Skeletal muscle cell (primary cell): ENCODE measurements around the gene RUSC2.
"Not testable (repeated sequence)": the region's sequence is repeated elsewhere in the genome, so short reads cannot be mapped to it uniquely, and the experiment has no call there.

Experiments used
- DNase-seq: peaks from one replicate; pipeline ENCODE4 v3.0.0-alpha.2; 2010; ENCODE audit warnings: low read depth
- H3K4me3 ChIP-seq: 2 replicates; pipeline ENCODE4 v1.5.1; 2011; ENCODE audit warnings: low read depth, mild to moderate bottlenecking, control low read depth, low read length, moderate library complexity

Gene RUSC2, protein sequence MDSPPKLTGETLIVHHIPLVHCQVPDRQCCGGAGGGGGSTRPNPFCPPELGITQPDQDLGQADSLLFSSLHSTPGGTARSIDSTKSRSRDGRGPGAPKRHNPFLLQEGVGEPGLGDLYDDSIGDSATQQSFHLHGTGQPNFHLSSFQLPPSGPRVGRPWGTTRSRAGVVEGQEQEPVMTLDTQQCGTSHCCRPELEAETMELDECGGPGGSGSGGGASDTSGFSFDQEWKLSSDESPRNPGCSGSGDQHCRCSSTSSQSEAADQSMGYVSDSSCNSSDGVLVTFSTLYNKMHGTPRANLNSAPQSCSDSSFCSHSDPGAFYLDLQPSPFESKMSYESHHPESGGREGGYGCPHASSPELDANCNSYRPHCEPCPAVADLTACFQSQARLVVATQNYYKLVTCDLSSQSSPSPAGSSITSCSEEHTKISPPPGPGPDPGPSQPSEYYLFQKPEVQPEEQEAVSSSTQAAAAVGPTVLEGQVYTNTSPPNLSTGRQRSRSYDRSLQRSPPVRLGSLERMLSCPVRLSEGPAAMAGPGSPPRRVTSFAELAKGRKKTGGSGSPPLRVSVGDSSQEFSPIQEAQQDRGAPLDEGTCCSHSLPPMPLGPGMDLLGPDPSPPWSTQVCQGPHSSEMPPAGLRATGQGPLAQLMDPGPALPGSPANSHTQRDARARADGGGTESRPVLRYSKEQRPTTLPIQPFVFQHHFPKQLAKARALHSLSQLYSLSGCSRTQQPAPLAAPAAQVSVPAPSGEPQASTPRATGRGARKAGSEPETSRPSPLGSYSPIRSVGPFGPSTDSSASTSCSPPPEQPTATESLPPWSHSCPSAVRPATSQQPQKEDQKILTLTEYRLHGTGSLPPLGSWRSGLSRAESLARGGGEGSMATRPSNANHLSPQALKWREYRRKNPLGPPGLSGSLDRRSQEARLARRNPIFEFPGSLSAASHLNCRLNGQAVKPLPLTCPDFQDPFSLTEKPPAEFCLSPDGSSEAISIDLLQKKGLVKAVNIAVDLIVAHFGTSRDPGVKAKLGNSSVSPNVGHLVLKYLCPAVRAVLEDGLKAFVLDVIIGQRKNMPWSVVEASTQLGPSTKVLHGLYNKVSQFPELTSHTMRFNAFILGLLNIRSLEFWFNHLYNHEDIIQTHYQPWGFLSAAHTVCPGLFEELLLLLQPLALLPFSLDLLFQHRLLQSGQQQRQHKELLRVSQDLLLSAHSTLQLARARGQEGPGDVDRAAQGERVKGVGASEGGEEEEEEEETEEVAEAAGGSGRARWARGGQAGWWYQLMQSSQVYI (N-terminal part only)

DNA sequence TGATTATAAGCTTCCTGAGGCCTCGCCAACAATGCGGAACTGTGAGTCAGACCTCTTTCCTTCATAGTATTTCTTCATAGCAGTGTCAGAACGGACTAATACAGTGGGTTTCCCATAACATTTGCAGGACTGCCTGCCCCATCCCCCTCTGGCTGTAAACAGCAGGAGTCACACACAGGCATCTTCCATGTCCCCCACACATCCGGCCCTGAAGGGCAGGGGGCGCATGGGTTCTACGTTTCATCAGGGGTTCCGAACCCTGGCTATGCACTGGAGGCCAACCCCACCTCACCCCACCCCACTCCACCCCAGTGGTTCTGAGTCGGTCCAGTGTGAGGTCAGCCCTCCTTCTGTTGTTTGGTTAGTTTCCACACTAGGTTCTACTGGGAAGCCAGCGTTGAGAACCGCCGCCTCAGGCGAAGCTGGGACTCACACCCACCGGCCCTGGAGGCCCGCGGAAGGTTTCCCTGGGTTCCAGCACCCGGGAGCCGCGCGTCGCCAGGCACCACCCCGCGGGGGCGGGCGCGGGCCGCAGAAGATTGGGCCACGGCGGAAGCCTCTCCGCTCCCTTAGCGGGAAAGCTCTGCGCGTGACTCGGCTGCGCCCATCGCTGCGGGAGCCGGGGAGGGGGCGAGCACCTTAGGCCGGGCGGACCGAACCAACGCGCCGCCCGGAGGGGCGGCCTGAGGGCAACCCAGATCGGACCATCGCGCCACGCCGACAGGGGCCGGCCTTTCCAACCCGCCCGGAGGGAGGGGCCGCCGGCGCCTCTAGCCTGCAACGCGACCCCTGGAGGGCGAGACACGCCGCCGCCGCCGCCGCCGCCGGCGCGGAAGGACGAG is at the start of gene RUSC2:
Gene RUSC2, plus strand, starts transcription at position 799 of the 842 bp plus-strand sequence. CDS start 56,411 bp downstream, outside the sequence.
- peak within 1 kb of the TSS; percentile 88 for H3K4me3 ChIP-seq
- peak; percentile 78 for DNase-seq

DNA sequence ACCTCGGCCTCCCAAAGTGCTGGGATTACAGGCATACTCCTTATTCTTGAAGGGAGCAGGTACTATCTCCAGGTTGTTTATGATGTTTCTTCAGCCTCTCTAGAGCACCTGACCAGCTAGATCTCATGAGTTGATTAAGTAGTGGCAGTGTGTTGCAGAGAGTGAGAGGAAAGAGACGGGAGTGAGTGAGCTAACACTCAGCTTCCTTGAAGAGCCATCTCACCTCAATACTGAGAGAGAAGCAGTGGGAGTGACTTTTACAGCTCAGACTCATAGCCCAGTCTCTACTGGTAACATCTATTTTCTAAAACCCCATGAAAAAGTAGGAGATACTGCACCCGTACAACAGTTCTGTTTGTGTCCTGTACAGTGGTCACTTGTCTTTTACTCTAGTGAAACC is 43.9 kb upstream of the RUSC2 start:
- DNase-seq, result no peak
- H3K4me3 ChIP-seq, result no peak overlapping the region

DNA sequence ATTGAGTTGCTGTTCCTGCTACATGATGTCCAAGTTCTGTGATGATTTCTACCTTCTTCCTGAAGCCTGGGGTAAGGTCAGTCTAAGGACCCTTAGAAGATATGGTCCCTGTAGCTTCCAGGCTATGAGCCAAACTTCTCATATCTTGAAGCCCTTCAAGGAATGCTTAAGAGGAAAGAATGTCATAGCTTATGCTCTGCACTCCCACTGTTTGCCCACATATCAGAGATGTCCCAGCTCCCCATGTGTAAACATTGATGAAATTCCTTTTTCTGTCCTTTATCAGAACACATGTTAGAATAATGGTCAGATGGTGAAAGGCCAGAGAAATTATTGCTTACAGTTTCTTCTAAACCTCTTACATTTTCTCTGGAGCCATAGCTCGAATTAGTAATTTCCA is 41.4 kb upstream of the RUSC2 start:
- no peak overlapping the region for H3K4me3 ChIP-seq
- no peak for DNase-seq

DNA sequence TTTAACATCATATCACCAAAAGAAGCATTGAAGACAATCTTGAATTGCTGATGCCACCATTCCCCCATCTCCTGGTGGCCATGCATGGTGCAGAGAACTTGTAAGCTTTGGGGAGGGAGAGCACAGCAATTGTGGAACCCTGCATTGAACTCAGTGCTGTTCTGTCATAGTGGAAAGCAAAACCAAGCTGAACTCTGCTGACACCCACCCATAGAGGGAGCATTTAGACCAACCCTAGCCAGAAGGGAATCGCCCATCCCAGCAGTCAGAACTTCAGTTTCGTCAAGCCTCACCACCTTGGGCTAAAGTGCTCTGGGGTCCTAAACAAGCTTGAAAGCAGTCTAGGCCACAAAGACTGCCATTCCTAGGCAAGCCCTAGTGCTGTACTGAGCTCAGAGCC is 37.4 kb upstream of the RUSC2 start:
- no peak for DNase-seq
- no peak overlapping the region for H3K4me3 ChIP-seq

DNA sequence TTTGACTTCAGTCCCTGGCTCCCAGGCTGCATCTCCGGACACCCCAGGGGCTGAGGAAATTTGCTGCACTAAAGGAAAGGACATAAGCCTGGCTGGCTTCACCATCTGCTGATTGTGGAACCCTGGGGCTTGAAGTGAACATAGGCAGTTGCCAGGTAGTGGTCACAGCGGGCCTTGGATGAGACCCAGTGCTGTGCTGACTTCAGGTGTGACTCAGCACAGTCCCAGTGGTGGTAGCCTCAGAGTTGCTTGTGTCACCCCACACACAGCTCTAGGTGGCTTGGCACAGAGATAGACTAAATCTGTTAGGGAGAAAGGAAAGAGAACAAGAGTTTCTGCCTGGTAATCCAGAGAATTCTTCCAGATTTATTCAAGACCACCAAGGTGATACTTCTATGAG is 36.1 kb upstream of the RUSC2 start:
- no peak overlapping the region for H3K4me3 ChIP-seq
- no peak for DNase-seq

DNA sequence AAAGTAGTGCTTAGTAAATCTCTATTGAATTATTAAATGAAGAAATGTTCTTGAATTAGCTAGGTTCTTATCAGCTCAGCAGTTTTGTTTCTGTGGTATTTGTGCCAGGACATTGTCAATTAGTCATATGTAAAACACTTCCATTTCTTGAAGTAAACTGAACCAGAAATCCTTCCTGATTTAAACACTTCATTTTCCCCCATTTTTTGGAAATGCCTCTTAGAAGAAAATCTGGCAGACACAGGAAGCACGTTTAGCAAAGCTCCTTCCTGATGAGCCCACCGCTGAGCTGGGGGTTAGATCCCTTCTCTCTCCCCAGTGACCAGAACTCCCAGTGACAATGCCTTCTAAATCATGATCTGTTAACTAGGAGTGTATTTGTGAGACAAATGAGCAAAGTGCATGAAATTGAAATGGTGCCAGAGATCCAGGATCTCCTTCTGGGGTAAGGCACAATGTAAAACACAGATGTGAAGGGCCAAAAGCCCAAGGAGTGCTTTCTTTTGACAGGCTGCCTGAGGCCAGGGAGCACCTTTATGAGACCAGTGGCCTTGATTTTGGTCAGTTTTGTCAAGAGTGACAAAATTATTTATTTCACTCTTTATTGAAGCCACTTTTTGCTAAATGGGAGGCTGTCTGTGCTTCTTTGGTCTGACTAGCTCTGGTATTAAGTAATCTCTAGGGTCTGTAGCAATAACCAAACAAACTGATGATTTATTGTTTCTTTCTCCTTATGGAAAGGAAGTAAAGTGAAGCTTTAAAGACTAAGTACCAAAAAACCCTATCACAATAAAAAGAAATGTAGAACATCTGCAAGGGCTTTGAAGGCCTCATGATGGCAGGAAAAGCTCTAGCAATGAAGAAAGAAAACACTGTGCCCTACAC is 25.5 kb upstream of the RUSC2 start:
- H3K4me3 ChIP-seq, result no peak overlapping the region
- no peak for DNase-seq

DNA sequence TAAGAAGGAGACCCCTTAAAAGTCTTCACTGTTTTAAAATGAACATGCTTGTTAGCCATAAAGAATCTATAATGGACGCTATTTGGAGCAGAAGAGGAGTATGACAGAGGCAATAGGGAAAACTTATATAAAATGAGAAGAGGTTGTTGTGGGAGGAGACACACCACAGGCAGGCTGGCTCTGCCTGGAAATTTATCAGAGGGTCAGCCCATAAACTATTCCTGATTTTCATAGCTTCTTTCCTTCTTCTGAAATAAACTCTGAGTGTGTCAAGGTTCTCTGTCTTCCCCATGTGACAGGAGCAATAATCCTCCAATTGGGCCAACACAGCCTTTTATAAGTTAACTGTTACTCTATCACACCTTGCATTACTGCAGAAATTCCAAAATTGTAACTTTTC is 19.6 kb upstream of the RUSC2 start:
- no peak overlapping the region for H3K4me3 ChIP-seq
- no peak for DNase-seq

DNA sequence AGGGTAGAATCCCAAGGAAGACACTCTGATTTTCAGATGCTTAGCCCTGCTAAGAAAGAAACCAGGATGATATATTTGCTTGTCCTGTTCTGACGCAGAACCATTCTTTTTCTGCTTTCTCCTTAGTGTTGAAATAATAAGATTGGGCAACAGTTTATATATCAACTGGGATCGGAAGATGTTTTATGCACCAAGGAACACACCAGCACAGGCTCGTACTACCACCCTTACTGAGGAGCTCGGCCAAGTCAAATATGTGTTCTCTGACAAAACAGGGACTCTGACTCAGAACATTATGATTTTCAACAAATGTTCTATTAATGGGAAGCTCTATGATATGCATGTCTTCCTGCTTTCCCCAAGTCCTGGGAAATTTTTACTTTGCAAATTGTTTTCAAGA is 19.0 kb upstream of the RUSC2 start:
- DNase-seq, result peak; percentile 52

DNA sequence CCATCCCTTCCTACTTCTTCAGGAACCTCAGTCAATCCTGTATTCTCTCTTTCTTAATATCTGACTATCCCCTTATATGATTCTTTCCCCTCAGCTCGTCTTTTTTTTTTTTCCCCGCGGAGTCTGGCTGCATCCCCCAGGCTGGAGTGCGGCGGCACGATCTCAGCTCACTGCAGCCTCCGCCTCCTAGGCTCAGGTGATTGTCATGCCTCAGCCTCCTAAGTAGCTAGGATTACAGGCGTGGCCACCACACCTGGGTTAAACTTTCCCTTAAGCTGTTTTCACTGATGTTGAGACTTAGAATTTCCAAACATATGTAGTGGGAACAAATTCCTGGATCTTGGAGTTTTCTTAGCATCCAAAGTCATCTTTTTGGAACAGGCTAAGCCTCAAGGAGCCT is 13.3 kb upstream of the RUSC2 start:
- no peak overlapping the region for H3K4me3 ChIP-seq
- no peak for DNase-seq

More for the DNA sequence above, 19.0 kb upstream of the RUSC2 start:
- no peak overlapping the region for H3K4me3 ChIP-seq

DNA sequence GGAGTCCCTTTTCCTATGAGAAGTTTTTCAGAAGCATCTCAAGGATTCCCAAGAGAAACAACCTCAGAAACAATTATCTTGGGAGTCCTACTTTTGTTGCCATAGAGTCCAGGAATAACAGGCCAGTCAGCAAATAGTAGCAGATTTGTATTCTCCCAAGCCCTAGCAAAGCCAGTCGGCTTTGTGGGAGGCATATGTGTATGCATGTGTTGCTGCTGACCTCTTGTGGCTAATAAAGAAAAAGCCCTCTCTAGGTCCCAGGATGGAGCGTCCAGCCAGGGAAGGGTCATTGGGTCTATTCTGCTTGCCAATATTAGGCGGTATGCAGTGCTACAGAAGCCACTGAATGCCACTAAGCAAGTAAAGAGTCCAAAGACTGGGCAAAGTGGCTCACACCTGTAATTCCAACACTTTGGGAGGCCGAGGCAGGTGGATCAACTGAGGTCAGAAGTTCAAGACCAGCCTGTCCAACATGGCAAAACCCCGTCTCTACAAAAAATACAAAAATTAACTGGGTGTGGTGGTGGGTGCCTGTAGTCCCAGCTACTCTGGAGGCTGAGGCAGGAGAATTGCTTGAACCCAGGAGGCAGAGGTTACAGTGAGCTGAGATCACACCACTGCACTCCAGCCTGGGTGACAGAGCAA is 12.6 kb upstream of the RUSC2 start:
- DNase-seq, result peak; percentile 45
- H3K4me3 ChIP-seq, result not testable (repeated sequence)

DNA sequence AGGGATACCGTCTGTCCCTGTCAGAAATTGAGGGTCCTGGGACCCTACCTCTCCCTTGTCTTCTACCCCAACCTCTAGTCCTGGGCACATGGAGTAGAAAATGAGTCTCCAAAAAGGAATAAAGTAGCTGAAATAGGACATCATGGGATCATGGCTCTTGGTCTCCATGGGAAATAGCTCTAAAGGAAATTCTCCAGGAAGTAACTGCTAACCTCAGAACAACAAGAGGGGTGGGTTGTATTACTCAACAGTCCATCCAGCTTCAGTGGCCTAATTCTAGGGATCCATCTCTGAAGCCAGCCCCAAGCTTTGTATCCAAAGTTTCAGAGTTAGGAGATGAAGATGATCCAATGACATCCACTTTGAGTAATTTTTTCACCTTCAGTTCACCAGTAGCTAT is 11.0 kb upstream of the RUSC2 start:
- H3K4me3 ChIP-seq, result no peak overlapping the region
- DNase-seq, result no peak

DNA sequence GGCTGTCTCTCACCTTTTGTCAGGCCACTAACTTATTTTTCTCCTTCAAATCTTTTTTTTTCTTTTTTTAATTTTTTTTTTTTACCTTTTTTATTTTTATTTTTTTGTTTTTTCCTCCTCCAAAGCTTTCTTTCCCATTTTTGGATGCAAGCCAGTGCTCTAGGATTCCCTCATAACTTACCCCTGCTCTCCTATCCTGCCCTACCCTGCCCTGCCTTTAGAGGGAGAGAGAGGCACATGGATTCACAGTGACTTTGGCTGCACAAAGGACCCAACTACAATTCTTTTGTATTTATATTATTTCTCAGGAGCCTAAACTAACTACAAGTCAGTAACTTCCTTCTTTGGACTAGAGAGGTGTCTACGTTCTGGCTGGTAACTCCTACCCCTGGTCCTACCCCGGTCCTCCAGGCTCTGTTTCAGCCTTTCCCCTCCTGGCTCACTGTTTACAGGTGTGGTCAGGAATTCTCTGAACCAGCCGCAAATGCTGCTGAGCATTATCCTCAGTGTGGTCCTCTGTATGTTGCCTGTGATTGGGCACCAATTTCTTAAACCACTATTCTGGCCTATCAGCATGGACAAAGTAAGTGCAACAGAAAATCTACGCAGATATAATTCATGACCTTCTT is 8.4 kb upstream of the RUSC2 start:
- no peak overlapping the region for H3K4me3 ChIP-seq
- no peak for DNase-seq

DNA sequence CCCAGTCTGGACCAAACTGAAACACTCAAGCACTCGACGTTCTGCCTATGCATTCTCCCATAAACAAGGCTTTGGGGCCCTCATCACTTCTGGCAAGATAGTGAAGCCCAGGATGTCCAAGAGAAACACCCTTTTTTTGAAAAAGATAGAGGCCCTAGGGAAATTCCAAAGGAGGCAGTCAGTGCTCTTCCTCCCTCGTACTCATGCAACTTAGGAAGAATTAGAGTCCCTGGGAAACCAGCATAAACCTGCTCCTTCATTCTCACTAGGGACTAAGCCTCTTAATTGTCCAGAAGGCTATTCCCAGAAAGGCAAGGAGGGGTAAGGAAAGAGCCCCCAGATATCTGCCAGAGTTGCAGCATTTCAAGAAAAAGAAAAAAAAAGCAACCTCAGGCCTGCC is 7.8 kb upstream of the RUSC2 start:
- DNase-seq, result no peak
- H3K4me3 ChIP-seq, result no peak overlapping the region

DNA sequence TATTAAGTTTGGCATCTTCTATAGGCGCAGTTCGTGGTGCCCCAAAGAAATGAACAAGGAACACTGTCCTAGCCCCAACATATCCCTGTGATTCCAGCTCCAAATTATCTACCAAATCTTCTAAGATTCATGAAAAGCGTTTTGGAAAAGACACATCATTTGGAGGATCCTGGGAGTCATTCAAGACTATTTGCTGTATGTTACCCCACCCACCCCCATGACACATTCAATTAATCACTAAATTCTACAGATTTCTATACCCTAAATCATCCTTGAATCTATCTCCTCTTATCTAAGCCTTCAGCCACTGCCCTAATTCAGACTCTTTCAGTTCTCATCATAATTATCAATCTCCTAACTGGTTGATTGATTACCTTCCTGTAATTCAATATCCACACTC is 5.5 kb upstream of the RUSC2 start:
- DNase-seq, result no peak
- no peak overlapping the region for H3K4me3 ChIP-seq

DNA sequence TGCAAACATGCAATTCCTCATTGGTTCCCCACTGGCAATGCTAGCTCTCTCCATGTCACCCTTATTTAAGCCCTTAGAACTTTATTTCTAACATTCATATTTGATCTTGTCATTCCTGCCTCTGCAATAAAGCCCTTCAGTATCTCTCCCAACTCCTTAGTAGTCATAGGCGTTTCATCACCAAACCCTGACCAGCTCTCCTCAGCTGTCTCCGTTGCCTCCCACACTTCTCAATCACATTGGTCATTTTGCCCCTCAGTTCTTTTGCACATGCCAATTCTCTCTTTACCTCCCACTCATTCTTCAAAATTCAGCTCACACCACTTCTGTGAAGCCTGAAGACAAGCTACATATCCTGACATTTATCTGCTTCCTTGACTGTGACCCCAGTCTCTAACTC is 2.8 kb upstream of the RUSC2 start:
- H3K4me3 ChIP-seq, result no peak overlapping the region
- DNase-seq, result no peak

DNA sequence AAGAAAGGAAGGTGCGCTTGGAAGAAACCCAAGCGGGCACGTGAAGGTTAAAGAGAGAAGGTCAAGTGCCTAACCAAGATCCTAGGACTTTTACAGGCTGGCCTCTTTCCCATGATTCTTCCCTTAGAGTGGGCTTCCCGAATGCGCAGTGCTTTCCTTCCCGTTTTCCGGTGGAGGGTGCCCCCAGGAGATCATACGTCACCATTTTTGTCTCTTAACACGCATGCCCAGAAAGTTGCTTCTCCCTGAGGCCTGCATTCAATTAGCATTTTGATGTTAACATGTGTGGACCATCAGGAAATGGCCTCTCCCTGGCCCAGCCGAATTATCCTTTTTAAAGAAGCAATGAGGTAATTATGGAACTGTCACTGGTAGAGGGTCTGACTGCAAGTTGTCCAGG is 1.9 kb upstream of the RUSC2 start:
- no peak for DNase-seq

More for the DNA sequence above, 1.9 kb upstream of the RUSC2 start:
- H3K4me3 ChIP-seq, result no peak overlapping the region
